Activated B cell treated with CpG ODN at 0.5 μM for 24 hours (primary cell): ENCODE data around the gene ALG1. TPM values are rescaled to one million over a fixed set of nuclear protein-coding genes. Genes with fewer than 3 reads are reported as not detected.
"Not testable (repeated sequence)": the region's sequence is repeated elsewhere in the genome, so short reads cannot be mapped to it uniquely, and the experiment has no call there.

Experiments used
- ATAC-seq: fragments of 200-7000 bp; cut with Tn5 transposase; one replicate; pipeline ENCODE4 v1.10.0; 2021; ENCODE audit warnings: low read depth, mild to moderate bottlenecking, moderate library complexity
- CTCF ChIA-PET: fragments of 350-600 bp; sonication (Branson Sonifier 250); formaldehyde crosslinking; loops from one replicate; lab custom pipeline; 2021; ENCODE audit warnings: antibody characterized with exemption; lab: Charles Lee
- POLR2A ChIA-PET: fragments of 350-600 bp; sonication (Branson Sonifier 250); formaldehyde crosslinking; loops from one replicate; lab custom pipeline; 2021; ENCODE audit warnings: antibody characterized with exemption; lab: Charles Lee
- DNase-seq: peaks from one replicate; pipeline ENCODE4 v3.0.0; 2022
- H3K27ac Mint-ChIP-seq: one replicate; pipeline ENCODE4 v1.8.0; 2020; ENCODE audit warnings: mixed read lengths
- H3K27me3 Mint-ChIP-seq: one replicate; pipeline ENCODE4 v1.8.0; 2021; ENCODE audit warnings: mixed read lengths
- H3K36me3 Mint-ChIP-seq: one replicate; pipeline ENCODE4 v1.8.0; 2021; ENCODE audit warnings: low read depth, mixed read lengths
- H3K4me1 Mint-ChIP-seq: one replicate; pipeline ENCODE4 v1.8.0; 2021; ENCODE audit warnings: mixed read lengths
- H3K4me3 Mint-ChIP-seq: one replicate; pipeline ENCODE4 v1.8.0; 2020; ENCODE audit warnings: mild to moderate bottlenecking, mixed read lengths
- H3K9me3 Mint-ChIP-seq: one replicate; pipeline ENCODE4 v1.8.0; 2020; ENCODE audit warnings: mixed read lengths
- CTCF ChIP-seq: fragments of 200-600 bp; IDR thresholded peaks from one replicate; pipeline ENCODE4 v1.8.0; 2022; ENCODE audit warnings: antibody characterized with exemption, mild to moderate bottlenecking
- intact Hi-C: fragments of 100-400 bp; cut with micrococcal nuclease; formaldehyde crosslinking; loops from one replicate; pipeline ENCODE4 v1.15.1; 2024
- total RNA-seq: library from RNA; stranded (reverse); gene quantifications from 2 replicates; pipeline ENCODE4 v1.2.3, GENCODE V29; 2022

Gene ALG1
- total RNA-seq, 1 donor from 2014 or later, result 28.2 TPM

- H3K36me3 Mint-ChIP-seq, H3K4me3 Mint-ChIP-seq, intact Hi-C loops, POLR2A ChIA-PET, H3K27me3 Mint-ChIP-seq, H3K9me3 Mint-ChIP-seq, H3K27ac Mint-ChIP-seq, DNase-seq, H3K4me1 Mint-ChIP-seq, ATAC-seq, CTCF ChIA-PET: not testable (repeated sequence)
Measured at GRCh38 chr16:5103296-5104032, 31.8 kb downstream of the ALG1 start.

- H3K27ac Mint-ChIP-seq, CTCF ChIA-PET, DNase-seq, ATAC-seq, H3K4me1 Mint-ChIP-seq, H3K27me3 Mint-ChIP-seq, POLR2A ChIA-PET, H3K9me3 Mint-ChIP-seq, H3K4me3 Mint-ChIP-seq, intact Hi-C loops, H3K36me3 Mint-ChIP-seq: not testable (repeated sequence)
Measured at GRCh38 chr16:5105039-5105438, 33.4 kb downstream of the ALG1 start.

GRCh38 chr16:5108505-5109158 lies 37.0 kb downstream of the ALG1 start:
- no peak for ATAC-seq
- no peaks in the 10 kb centered on the region for H3K36me3 Mint-ChIP-seq
- no peak overlapping the region for H3K27ac Mint-ChIP-seq
- POLR2A ChIA-PET, result no interaction called here
- intact Hi-C loops, result no loop called here
- no peak for TF ChIP-seq CTCF
- CTCF ChIA-PET, result no interaction called here
- DNase-seq, result no peak
- H3K27me3 Mint-ChIP-seq, result peaks cover 3% of the 10 kb centered on the region
- no peaks in the 10 kb centered on the region for H3K9me3 Mint-ChIP-seq
- no peak overlapping the region for H3K4me3 Mint-ChIP-seq
- H3K4me1 Mint-ChIP-seq, result no peaks in the 10 kb centered on the region

GRCh38 chr16:5110933-5111332 lies 39.3 kb downstream of the ALG1 start:
- H3K27ac Mint-ChIP-seq, H3K4me3 Mint-ChIP-seq, H3K4me1 Mint-ChIP-seq, intact Hi-C loops, CTCF ChIA-PET, H3K9me3 Mint-ChIP-seq, H3K36me3 Mint-ChIP-seq, POLR2A ChIA-PET, H3K27me3 Mint-ChIP-seq, ATAC-seq, DNase-seq: not testable (repeated sequence)

- H3K9me3 Mint-ChIP-seq, CTCF ChIA-PET, H3K27ac Mint-ChIP-seq, H3K36me3 Mint-ChIP-seq, intact Hi-C loops, POLR2A ChIA-PET, DNase-seq, H3K4me3 Mint-ChIP-seq, ATAC-seq: not testable (repeated sequence)
- H3K4me1 Mint-ChIP-seq, result peaks cover 15% of the 10 kb centered on the region
- peaks cover 28% of the 10 kb centered on the region for H3K27me3 Mint-ChIP-seq
Measured at GRCh38 chr16:5116780-5117295, 45.2 kb downstream of the ALG1 start.

- CTCF ChIA-PET, intact Hi-C loops, ATAC-seq: not testable (repeated sequence)
Measured at GRCh38 chr16:5117300-5118087, 45.9 kb downstream of the ALG1 start.

GRCh38 chr16:5131467-5132004 lies 59.9 kb downstream of the ALG1 start:
- intact Hi-C loops, H3K4me1 Mint-ChIP-seq, H3K27ac Mint-ChIP-seq, DNase-seq, CTCF ChIA-PET, H3K36me3 Mint-ChIP-seq, ATAC-seq, POLR2A ChIA-PET, H3K4me3 Mint-ChIP-seq, H3K9me3 Mint-ChIP-seq: not testable (repeated sequence)
- H3K27me3 Mint-ChIP-seq, result peaks cover 24% of the 10 kb centered on the region

More at GRCh38 chr16:5117300-5118087, 45.9 kb downstream of the ALG1 start:
- H3K4me3 Mint-ChIP-seq, H3K36me3 Mint-ChIP-seq, DNase-seq, H3K9me3 Mint-ChIP-seq, POLR2A ChIA-PET, H3K27ac Mint-ChIP-seq: not testable (repeated sequence)
- Mint-ChIP-seq H3K4me1 (peaks cover 15% of the 10 kb centered on the region), H3K27me3 (peaks cover 28% of the 10 kb centered on the region)

GRCh38 chr16:5132915-5133600 lies 61.4 kb downstream of the ALG1 start:
- CTCF ChIA-PET, result not testable (repeated sequence)

GRCh38 chr16:5134739-5135452 lies 63.3 kb downstream of the ALG1 start:
- H3K27me3 Mint-ChIP-seq, result peaks cover 24% of the 10 kb centered on the region
- H3K36me3 Mint-ChIP-seq, POLR2A ChIA-PET, ATAC-seq, H3K27ac Mint-ChIP-seq, H3K9me3 Mint-ChIP-seq, CTCF ChIA-PET, H3K4me1 Mint-ChIP-seq, H3K4me3 Mint-ChIP-seq, DNase-seq, intact Hi-C loops: not testable (repeated sequence)

More at GRCh38 chr16:5132915-5133600, 61.4 kb downstream of the ALG1 start:
- DNase-seq, H3K4me3 Mint-ChIP-seq, intact Hi-C loops, POLR2A ChIA-PET, H3K27ac Mint-ChIP-seq, H3K36me3 Mint-ChIP-seq, ATAC-seq, H3K9me3 Mint-ChIP-seq, H3K4me1 Mint-ChIP-seq: not testable (repeated sequence)
- peaks cover 28% of the 10 kb centered on the region for H3K27me3 Mint-ChIP-seq
